Ishikawa (cell line): ENCODE results near the gene PPIA.

ENCODE experiments used
- EGR1 ChIP-seq: IDR thresholded peaks from 2 replicates; pipeline ENCODE4 v1.6.1; 2012
- RAD21 ChIP-seq: IDR thresholded peaks from 2 replicates; pipeline ENCODE4 v1.6.1; 2012; ENCODE audit warnings: low read depth
- YY1 ChIP-seq: IDR thresholded peaks from 2 replicates; pipeline ENCODE4 v1.6.1; 2012; ENCODE audit warnings: low read depth
- TF ChIP-seq, protein P1 (sequence below): IDR thresholded peaks from 2 replicates; pipeline ENCODE4 v1.6.1; 2012
- TF ChIP-seq, protein P2 (sequence below): IDR thresholded peaks from 2 replicates; pipeline ENCODE4 v1.6.1; 2012; ENCODE audit warnings: low read depth, mild to moderate bottlenecking

- TF ChIP-seq, protein P1, sequence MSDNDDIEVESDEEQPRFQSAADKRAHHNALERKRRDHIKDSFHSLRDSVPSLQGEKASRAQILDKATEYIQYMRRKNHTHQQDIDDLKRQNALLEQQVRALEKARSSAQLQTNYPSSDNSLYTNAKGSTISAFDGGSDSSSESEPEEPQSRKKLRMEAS = no peak
- no peak for TF ChIP-seq YY1
- TF ChIP-seq EGR1 = no peak
- TF ChIP-seq, protein P2, sequence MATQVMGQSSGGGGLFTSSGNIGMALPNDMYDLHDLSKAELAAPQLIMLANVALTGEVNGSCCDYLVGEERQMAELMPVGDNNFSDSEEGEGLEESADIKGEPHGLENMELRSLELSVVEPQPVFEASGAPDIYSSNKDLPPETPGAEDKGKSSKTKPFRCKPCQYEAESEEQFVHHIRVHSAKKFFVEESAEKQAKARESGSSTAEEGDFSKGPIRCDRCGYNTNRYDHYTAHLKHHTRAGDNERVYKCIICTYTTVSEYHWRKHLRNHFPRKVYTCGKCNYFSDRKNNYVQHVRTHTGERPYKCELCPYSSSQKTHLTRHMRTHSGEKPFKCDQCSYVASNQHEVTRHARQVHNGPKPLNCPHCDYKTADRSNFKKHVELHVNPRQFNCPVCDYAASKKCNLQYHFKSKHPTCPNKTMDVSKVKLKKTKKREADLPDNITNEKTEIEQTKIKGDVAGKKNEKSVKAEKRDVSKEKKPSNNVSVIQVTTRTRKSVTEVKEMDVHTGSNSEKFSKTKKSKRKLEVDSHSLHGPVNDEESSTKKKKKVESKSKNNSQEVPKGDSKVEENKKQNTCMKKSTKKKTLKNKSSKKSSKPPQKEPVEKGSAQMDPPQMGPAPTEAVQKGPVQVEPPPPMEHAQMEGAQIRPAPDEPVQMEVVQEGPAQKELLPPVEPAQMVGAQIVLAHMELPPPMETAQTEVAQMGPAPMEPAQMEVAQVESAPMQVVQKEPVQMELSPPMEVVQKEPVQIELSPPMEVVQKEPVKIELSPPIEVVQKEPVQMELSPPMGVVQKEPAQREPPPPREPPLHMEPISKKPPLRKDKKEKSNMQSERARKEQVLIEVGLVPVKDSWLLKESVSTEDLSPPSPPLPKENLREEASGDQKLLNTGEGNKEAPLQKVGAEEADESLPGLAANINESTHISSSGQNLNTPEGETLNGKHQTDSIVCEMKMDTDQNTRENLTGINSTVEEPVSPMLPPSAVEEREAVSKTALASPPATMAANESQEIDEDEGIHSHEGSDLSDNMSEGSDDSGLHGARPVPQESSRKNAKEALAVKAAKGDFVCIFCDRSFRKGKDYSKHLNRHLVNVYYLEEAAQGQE = no peak
- TF ChIP-seq RAD21 = no peak
Observed at GRCh38 chr7:44827567-44827966, 31.1 kb downstream of the PPIA start.
